HG03135 (cell line): ENCODE data around the gene SUCLG2.

Experiments used
- ATAC-seq: cut with Tn5 transposase; IDR thresholded peaks from one replicate; pipeline ENCODE4 v1.9.1; 2021; ENCODE audit warnings: mild to moderate bottlenecking, moderate library complexity; ENCODE audit not compliant: unreplicated experiment

Gene SUCLG2

DNA sequence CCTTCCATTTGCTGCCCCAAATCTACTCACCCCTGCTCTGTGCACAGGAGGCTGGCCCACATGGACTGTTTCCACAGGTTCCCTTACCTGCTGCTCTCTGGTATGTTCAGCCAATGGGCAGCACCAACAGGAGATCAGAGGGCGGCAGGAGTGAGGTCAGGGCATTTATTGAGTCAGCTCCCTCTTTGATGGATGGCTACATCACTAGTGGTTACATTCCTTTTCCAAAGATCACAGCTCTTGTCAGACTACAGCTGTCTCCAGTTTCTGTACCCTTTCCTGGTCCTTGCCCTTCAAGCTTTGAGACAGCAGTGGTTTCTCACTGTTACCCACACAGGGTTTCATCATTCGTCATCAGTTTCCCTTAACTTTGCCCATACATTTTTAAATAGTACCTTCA lies 325.1 kb downstream of the SUCLG2 start:
- no peak for ATAC-seq

DNA sequence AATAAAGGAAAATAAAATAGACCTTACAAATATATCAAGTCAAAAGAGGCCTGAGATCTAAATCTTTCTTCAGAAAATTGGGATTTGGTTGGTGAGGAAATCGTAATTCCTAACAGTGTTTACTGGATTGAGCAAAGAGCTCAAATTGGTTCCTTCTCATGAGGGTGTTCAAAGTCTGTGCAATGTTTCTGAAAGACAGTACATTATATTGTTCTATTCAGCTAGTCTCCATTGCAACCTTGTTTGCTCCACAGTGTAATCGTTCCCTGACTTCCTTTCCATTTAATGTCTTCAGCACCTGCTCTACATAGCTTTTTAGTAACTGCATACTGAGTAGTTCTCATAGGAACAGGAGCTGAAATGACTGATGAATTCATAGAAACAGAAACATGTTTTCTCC lies 326.8 kb downstream of the SUCLG2 start:
- ATAC-seq = no peak

DNA sequence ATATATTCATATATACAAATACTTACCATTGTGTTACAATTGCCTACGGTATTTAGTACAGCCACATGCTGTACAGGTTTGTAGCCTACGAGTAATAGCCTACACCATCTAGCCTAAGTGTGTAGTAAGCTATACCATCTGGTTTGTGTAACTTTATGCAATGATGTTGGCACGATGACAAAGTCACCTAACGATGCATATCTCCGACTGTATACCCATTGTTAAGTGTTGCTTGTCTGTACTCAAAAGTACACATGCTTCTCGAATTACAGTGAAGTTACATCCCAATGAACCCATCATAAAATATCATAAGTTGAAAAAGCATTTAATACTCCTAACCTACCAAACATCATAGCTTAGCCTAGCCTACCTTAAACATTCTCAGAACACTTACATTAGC lies 329.2 kb downstream of the SUCLG2 start:
- no peak for ATAC-seq
